CD14-positive monocyte (primary cell): ENCODE data around the gene DYNC2I2. TPM values are rescaled to one million over a fixed set of nuclear protein-coding genes. Genes with fewer than 3 reads are reported as not detected.

Experiments used
- DNase-seq, 3 donors: peaks; one replicate each; pipeline ENCODE4 v3.0.0-alpha.2; 2011 to 2022
- H2AFZ ChIP-seq: 2 replicates; pipeline ENCODE4 v1.6.0; 2012; ENCODE audit warnings: mild to moderate bottlenecking, low read depth, low read length, inconsistent platforms; ENCODE audit not compliant: insufficient read depth, poor library complexity, severe bottlenecking
- H3K27ac ChIP-seq, 2 donors: 1 replicate in 1 of 2; 2 replicates in 1 of 2; pipeline ENCODE4 v1.5.1; 2012 to 2013; ENCODE audit warnings: low read length in 2 of 2, control low read depth in 1 of 2, inconsistent platforms in 1 of 2, low read depth in 1 of 2, mild to moderate bottlenecking in 1 of 2
- H3K27me3 ChIP-seq, 2 donors: one replicate each; pipeline versions ENCODE4 v1.6.0 to v1.6.1; 2011 to 2013; ENCODE audit warnings: low read length in 2 of 2; ENCODE audit not compliant: control insufficient read depth in 2 of 2, insufficient read depth in 2 of 2
- H3K36me3 ChIP-seq, 2 donors: replicated peaks in 1 of 2; 1 replicate in 1 of 2; 2 replicates in 1 of 2; pipeline versions ENCODE4 v1.5.1 to v1.6.1; 2012 to 2013; ENCODE audit warnings: low read length in 2 of 2, control low read depth in 1 of 2, inconsistent platforms in 1 of 2, mild to moderate bottlenecking in 1 of 2; ENCODE audit not compliant: insufficient read depth in 2 of 2, control insufficient read depth in 1 of 2
- H3K4me1 ChIP-seq, 2 donors: 1 replicate in 1 of 2; 2 replicates in 1 of 2; pipeline versions ENCODE4 v1.5.1 to v1.6.1; 2012 to 2013; ENCODE audit warnings: low read length in 2 of 2, control low read depth in 1 of 2, inconsistent platforms in 1 of 2, mild to moderate bottlenecking in 1 of 2, moderate library complexity in 1 of 2; ENCODE audit not compliant: insufficient read depth in 2 of 2, control insufficient read depth in 1 of 2
- H3K4me2 ChIP-seq: replicated peaks from 2 replicates; pipeline ENCODE3; 2012; ENCODE audit warnings: low read length, moderate library complexity, mild to moderate bottlenecking; ENCODE audit not compliant: poor library complexity, severe bottlenecking; ENCODE audit errors: extremely low read depth
- H3K4me3 ChIP-seq, 3 experiments: fragments of 200-600 bp in 1 of 3; sonication (generic) in 1 of 3; replicated peaks in 1 of 3; 1 replicate in 2 of 3; 2 replicates in 1 of 3; pipeline ENCODE4 v1.5.1; 2011 to 2013; ENCODE audit warnings: low read length in 3 of 3, mild to moderate bottlenecking in 3 of 3, control low read depth in 2 of 3, low read depth in 2 of 3, inconsistent platforms in 1 of 3, moderate library complexity in 1 of 3
- H3K79me2 ChIP-seq: 2 replicates; pipeline ENCODE4 v1.6.0; 2012; ENCODE audit warnings: mild to moderate bottlenecking, control low read depth, inconsistent platforms, low read length, moderate library complexity; ENCODE audit not compliant: insufficient read depth
- H3K9ac ChIP-seq: 2 replicates; pipeline ENCODE4 v1.6.0; 2017; ENCODE audit warnings: low read length, mild to moderate bottlenecking; ENCODE audit not compliant: insufficient read depth, poor library complexity, severe bottlenecking
- H3K9me3 ChIP-seq, 2 donors: replicated peaks in 1 of 2; 1 replicate in 1 of 2; 2 replicates in 1 of 2; pipeline versions ENCODE4 v1.5.1 to v1.6.1; 2012 to 2013; ENCODE audit warnings: low read length in 2 of 2, control low read depth in 1 of 2; ENCODE audit not compliant: control insufficient read depth in 1 of 2, insufficient read depth in 1 of 2
- H4K20me1 ChIP-seq: 2 replicates; pipeline ENCODE4 v1.6.0; 2012; ENCODE audit warnings: mild to moderate bottlenecking, low read length, control low read depth, moderate library complexity; ENCODE audit not compliant: insufficient read depth
- H3K27ac Mint-ChIP-seq, 7 donors: one replicate each; pipeline ENCODE4 v1.8.0; 2020; ENCODE audit warnings: mild to moderate bottlenecking in 7 of 7, mixed read lengths in 7 of 7, moderate library complexity in 6 of 7, inconsistent platforms in 2 of 7
- H3K27me3 Mint-ChIP-seq, 3 donors: one replicate each; pipeline ENCODE4 v1.8.0; 2021 to 2022; ENCODE audit warnings: low read depth in 3 of 3, mild to moderate bottlenecking in 3 of 3, mixed read lengths in 3 of 3, moderate library complexity in 3 of 3, inconsistent platforms in 1 of 3
- H3K36me3 Mint-ChIP-seq, 2 donors: one replicate each; pipeline ENCODE4 v1.8.0; 2020; ENCODE audit warnings: mixed read lengths in 2 of 2, inconsistent platforms in 1 of 2, mild to moderate bottlenecking in 1 of 2
- H3K4me1 Mint-ChIP-seq: one replicate; pipeline ENCODE4 v1.8.0; 2020; ENCODE audit warnings: mild to moderate bottlenecking, mixed read lengths
- H3K4me3 Mint-ChIP-seq, 2 donors: one replicate each; pipeline ENCODE4 v1.8.0; 2020; ENCODE audit warnings: mild to moderate bottlenecking in 2 of 2, mixed read lengths in 2 of 2, moderate library complexity in 1 of 2
- H3K9me3 Mint-ChIP-seq, 7 donors: one replicate each; pipeline ENCODE4 v1.8.0; 2020 to 2022; ENCODE audit warnings: mixed read lengths in 7 of 7, mild to moderate bottlenecking in 6 of 7, moderate library complexity in 6 of 7, inconsistent platforms in 2 of 7
- CTCF ChIP-seq: fragments of 200-600 bp; IDR thresholded peaks from one replicate; pipeline ENCODE4 v1.8.0; 2022; ENCODE audit warnings: antibody characterized with exemption, mild to moderate bottlenecking
- WGBS: methylation state at CpG from one replicate; pipeline ENCODE4 v1.1.5; 2013; ENCODE audit warnings: missing lambda C conversion rate; ENCODE audit not compliant: insufficient coverage; 5-methylcytosine and 5-hydroxymethylcytosine counted together
- intact Hi-C, 2 donors: fragments of 100-400 bp; cut with micrococcal nuclease; formaldehyde crosslinking; loops; one replicate each; pipeline versions ENCODE4 v1.15.0 to v1.15.1; 2023
- polyA plus RNA-seq, 3 donors: library from polyadenylated mRNA; depleted of rRNA in 1 of 3; unstranded in 2 of 3; stranded (reverse) in 1 of 3; fragments of 300-500 nt in 2 of 3; fragments of >200 nt in 1 of 3; fragmentation: Illumina TruSeq in 2 of 3; gene quantifications; 1 replicate in 2 of 3; 2 replicates in 1 of 3; pipeline ENCODE4 v1.2.3, GENCODE V29; 2012 to 2021

The DYNC2I2 gene
- polyA plus RNA-seq, 3 donors = 1.5 to 2.1 (median 1.9) TPM

- Mint-ChIP-seq H3K9me3 (no peaks in the 10 kb centered on the region), H3K4me3 (no peak overlapping the region), H3K36me3 (peaks cover 71 to 88% of the 10 kb centered on the region in 2 donors), H3K27me3 (no peaks in the 10 kb centered on the region), H3K4me1 (no peaks in the 10 kb centered on the region), H3K27ac (no peak overlapping the region)
- Histone ChIP-seq H2AFZ (no peak overlapping the region), H4K20me1 (no peaks in the 10 kb centered on the region), H3K9ac (no peak overlapping the region), H3K27me3 (no peaks in the 10 kb centered on the region), H3K4me3 (no peak overlapping the region), H3K4me1 (no peaks in the 10 kb centered on the region), H3K36me3 (peaks cover 75 to 81% of the 10 kb centered on the region in 2 donors), H3K4me2 (no peak overlapping the region), H3K27ac (no peak overlapping the region), H3K79me2 (no peaks in the 10 kb centered on the region), H3K9me3 (no peaks in the 10 kb centered on the region)
- no peak for DNase-seq
- intact Hi-C loops = no loop called here
- no peak for TF ChIP-seq CTCF
- 94% methylated on average over 2 of the region's 5 CpGs for WGBS
These were observed 36.9 kb downstream of the DYNC2I2 start for GRCh38 chr9:128619779-128620178.

GRCh38 chr9:128619127-128619526 lies 37.5 kb downstream of the DYNC2I2 start:
- H4K20me1 ChIP-seq = no peaks in the 10 kb centered on the region
- no peaks in the 10 kb centered on the region for H3K4me1 Mint-ChIP-seq
- no peak for DNase-seq
- TF ChIP-seq CTCF = no peak
- no peaks in the 10 kb centered on the region for H3K79me2 ChIP-seq
- intact Hi-C loops = no loop called here
- no peak overlapping the region for H3K27ac Mint-ChIP-seq
- H3K27me3 ChIP-seq = no peaks in the 10 kb centered on the region
- H3K4me2 ChIP-seq = no peak overlapping the region
- H3K27ac ChIP-seq = no peak overlapping the region
- H3K36me3 ChIP-seq = peaks cover 73 to 81% of the 10 kb centered on the region in 2 donors
- H3K9ac ChIP-seq = no peak overlapping the region
- peaks cover 69 to 88% of the 10 kb centered on the region in 2 donors for H3K36me3 Mint-ChIP-seq
- no peak overlapping the region for H3K4me3 ChIP-seq
- no peak overlapping the region for H3K4me3 Mint-ChIP-seq
- no peak overlapping the region for H2AFZ ChIP-seq
- H3K4me1 ChIP-seq = no peaks in the 10 kb centered on the region
- no peaks in the 10 kb centered on the region for H3K9me3 Mint-ChIP-seq
- H3K27me3 Mint-ChIP-seq = peaks cover 0 to 2% (median 0%) of the 10 kb centered on the region in 3 donors
- 97% methylated on average over 5 of the region's 6 CpGs for WGBS
- H3K9me3 ChIP-seq = no peaks in the 10 kb centered on the region
